Activated CD4-positive, alpha-beta memory T cell treated with anti-CD3 and anti-CD28 coated beads for 36 hours (primary cell): ENCODE measurements around the gene POU4F1. TPM values are rescaled to one million over a fixed set of nuclear protein-coding genes. Genes with fewer than 3 reads are reported as not detected.

Experiments
- CTCF ChIA-PET: fragments of 350-600 bp; sonication (Branson Sonifier 250); formaldehyde crosslinking; loops from one replicate; lab custom pipeline; 2021; ENCODE audit warnings: antibody characterized with exemption, inconsistent platforms; lab: Charles Lee
- POLR2A ChIA-PET: fragments of 350-600 bp; sonication (Branson Sonifier 250); formaldehyde crosslinking; loops from one replicate; lab custom pipeline; 2021; ENCODE audit warnings: antibody characterized with exemption; lab: Charles Lee
- DNase-seq: peaks from one replicate; pipeline ENCODE4 v3.0.0-alpha.2; 2020
- H3K27ac Mint-ChIP-seq: one replicate; pipeline ENCODE4 v1.8.0; 2021; ENCODE audit warnings: mixed read lengths
- H3K27me3 Mint-ChIP-seq: one replicate; pipeline ENCODE4 v1.8.0; 2021; ENCODE audit warnings: mixed read lengths
- H3K36me3 Mint-ChIP-seq: one replicate; pipeline ENCODE4 v1.8.0; 2021; ENCODE audit warnings: mixed read lengths
- H3K4me1 Mint-ChIP-seq: one replicate; pipeline ENCODE4 v1.8.0; 2021; ENCODE audit warnings: low read depth, mixed read lengths
- H3K4me3 Mint-ChIP-seq: one replicate; pipeline ENCODE4 v1.8.0; 2021; ENCODE audit warnings: mild to moderate bottlenecking, mixed read lengths
- H3K9me3 Mint-ChIP-seq: one replicate; pipeline ENCODE4 v1.8.0; 2021; ENCODE audit warnings: mixed read lengths
- intact Hi-C: fragments of 100-400 bp; cut with micrococcal nuclease; formaldehyde crosslinking; loops from one replicate; pipeline ENCODE4 v1.15.1; 2023
- total RNA-seq, 2 experiments: library from RNA; stranded (reverse); gene quantifications; one replicate each; pipeline ENCODE4 v1.2.3, GENCODE V29; 2021

Gene POU4F1
- total RNA-seq, 2 experiments from 2014 or later = 0.07 to 0.17 TPM

DNA sequence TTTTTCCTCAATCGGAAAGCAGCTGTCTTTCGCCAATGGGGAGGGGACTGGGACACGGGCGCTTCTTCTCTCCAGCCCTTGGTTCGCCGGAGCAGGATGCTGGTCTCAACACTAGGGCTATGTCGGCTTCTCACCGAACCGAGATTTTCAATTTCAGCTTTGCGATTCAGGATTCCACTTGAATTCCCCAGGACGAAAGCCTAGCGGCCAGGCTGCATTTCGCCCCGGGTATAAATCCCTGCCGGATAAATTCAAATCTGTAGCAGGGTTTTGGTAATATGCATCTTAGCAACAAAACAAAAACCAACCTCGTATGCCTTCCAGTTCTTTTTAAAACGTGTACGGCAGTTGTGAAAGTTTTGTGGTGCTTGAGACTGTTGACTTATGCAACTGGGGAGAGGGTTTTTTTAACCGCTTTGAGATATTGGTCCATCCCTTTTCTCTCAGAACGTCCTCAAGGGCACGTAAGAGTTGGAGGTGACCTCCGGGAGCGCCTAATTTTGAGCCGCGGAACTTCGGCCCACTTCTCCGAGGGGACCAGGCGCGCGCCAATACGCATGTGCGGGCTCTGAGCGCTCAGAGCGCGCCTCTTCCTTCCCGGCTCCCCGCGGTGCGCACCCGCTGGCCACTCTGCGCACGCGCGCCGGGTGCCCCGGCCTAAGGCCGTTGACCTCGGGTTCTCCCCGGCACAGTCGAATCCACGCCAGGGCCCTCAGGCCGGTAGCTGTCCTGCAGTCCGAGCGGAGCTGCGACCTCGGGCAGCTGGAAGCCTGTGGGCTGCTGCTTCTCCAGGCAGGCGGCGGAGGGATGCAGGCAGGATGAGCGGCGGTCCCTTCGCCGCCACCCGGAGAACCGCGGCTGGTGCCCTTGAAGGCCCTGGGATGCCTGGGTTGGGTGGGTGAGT is 7.6 kb downstream of the POU4F1 start:
- peaks cover 72% of the 10 kb centered on the region for H3K27me3 Mint-ChIP-seq
- POLR2A ChIA-PET = no interaction called here
- H3K9me3 Mint-ChIP-seq = peaks cover 2% of the 10 kb centered on the region
- intact Hi-C loops = no loop called here
- peak overlapping the region; percentile 29 for H3K4me3 Mint-ChIP-seq
- peak overlapping the region; percentile 33 for H3K27ac Mint-ChIP-seq
- peaks cover 7% of the 10 kb centered on the region for H3K4me1 Mint-ChIP-seq
- peak; percentile 29 for DNase-seq
- H3K36me3 Mint-ChIP-seq = peaks cover 12% of the 10 kb centered on the region
- CTCF ChIA-PET = no interaction called here

DNA sequence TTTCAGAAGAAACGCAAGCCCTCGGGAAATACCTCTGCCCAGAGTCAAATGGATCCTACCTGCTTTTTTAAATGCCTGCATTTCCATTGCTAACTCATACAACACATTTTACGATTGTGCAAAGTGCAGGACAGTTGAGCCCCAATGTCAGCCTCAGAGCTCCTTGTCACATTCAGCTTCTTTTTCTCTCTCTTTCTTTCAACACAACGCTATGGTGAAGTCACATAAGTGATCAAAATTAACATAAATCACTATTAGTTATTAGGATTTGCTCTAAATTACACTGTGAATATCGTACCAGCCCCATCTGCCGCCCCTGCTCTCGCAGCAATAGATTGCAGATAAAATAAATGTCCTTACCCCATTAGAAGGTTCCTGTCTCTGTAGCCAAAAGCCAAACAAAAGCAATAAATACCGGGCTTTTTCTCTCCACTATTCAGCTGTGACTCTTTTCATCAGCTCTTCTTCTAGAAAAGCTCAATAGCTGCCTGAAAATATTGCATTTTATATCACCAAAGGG is 8.8 kb downstream of the POU4F1 start:
- Mint-ChIP-seq H3K4me1 (peaks cover 2% of the 10 kb centered on the region), H3K4me3 (no peak overlapping the region), H3K27ac (no peak overlapping the region), H3K36me3 (peaks cover 10% of the 10 kb centered on the region), H3K27me3 (peaks cover 70% of the 10 kb centered on the region), H3K9me3 (peaks cover 2% of the 10 kb centered on the region)
- ChIA-PET POLR2A (no interaction called here), CTCF (no interaction called here)
- intact Hi-C loops = no loop called here
- no peak for DNase-seq

DNA sequence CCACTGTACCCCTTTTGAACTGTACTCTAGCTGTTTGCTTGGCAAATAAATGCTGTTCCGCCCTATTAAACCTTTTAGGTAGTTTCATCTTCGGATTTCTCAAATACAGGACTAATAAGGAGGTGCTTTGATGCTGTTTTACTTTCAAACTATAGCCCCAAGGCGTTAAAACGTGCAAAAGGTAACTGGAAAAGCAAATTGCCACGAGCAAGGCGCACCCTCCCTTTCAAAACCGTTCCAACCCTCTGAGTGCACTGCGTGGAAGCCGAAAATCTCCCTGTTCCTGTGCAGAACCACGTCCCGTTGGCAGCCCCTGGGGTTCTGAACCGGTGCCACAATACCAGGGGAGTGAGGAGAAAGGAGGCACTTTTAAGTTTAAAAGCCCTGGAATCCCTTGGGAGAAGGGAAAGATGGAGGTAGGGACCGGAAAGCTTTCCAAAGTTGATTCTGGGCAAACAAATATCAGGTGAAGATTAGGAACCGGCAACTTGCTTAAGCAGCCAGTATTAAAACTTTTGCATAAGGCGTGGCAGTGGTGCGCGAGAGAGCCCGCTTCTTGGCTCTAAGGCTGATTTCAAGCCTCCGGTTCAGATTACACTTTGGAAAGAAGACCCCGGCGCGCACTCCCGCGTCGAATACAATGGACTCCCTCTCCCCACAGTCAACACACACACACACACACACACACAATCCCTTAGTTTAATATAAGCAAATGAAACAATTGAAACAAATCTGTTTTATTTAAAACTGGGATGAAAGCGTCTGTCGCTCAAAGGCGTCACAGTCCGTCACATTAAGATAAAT is 9.5 kb downstream of the POU4F1 start:
- POLR2A ChIA-PET = no interaction called here
- DNase-seq = no peak
- intact Hi-C loops = loop anchor here (2.0 kb wide), 1 partner anchor 15 kb away; no protein-coding TSS in a partner anchor
- no peak overlapping the region for H3K27ac Mint-ChIP-seq
- CTCF ChIA-PET = no interaction called here
- H3K27me3 Mint-ChIP-seq = peaks cover 70% of the 10 kb centered on the region
- H3K4me1 Mint-ChIP-seq = peaks cover 2% of the 10 kb centered on the region
- no peak overlapping the region for H3K4me3 Mint-ChIP-seq
- peaks cover 10% of the 10 kb centered on the region for H3K36me3 Mint-ChIP-seq
- H3K9me3 Mint-ChIP-seq = peaks cover 2% of the 10 kb centered on the region

DNA sequence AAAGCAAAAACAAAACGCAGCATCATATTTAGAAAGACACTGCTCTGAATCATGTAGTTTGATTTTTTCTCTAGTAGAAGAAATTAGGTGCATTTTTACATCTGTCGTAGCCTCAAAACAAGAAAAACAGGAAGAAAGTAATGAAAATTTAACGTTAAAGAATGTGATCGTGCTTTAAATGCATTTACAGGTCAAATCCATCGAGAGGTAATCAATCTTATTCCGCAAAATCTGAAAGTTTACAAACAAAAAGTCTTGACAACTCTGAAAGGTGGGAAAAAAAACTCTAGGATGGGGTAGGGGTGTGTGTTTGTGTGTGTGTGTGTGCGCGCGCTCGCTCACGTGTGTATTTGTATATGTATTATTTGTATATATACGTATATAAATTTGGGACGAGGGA is 10.2 kb downstream of the POU4F1 start:
- POLR2A ChIA-PET = no interaction called here
- H3K27ac Mint-ChIP-seq = no peak overlapping the region
- CTCF ChIA-PET = no interaction called here
- peaks cover 10% of the 10 kb centered on the region for H3K36me3 Mint-ChIP-seq
- peaks cover 2% of the 10 kb centered on the region for H3K9me3 Mint-ChIP-seq
- no peak for DNase-seq
- peaks cover 73% of the 10 kb centered on the region for H3K27me3 Mint-ChIP-seq
- intact Hi-C loops = loop anchor here (2.0 kb wide), 1 partner anchor 16 kb away; no protein-coding TSS in a partner anchor
- H3K4me3 Mint-ChIP-seq = no peak overlapping the region
- H3K4me1 Mint-ChIP-seq = peaks cover 2% of the 10 kb centered on the region

DNA sequence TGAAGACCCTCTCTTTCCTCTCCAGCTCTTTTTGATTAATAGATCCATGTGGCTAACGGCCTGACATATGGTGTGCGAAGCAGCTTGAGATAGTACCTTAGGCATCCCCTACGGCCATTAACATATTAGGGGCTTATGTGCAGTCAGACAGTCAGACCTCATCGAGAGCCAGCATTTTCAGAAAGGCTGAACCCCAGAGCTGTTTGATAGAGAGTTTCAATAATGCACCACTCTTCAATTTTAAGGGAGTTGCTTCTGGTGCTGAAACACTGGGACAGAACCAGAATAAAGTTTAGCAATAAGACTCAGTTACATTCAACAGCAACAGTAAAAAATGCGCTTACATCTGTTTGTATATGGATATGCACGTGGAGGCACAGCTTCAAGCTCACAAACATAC is 10.8 kb downstream of the POU4F1 start:
- peaks cover 9% of the 10 kb centered on the region for H3K36me3 Mint-ChIP-seq
- peaks cover 2% of the 10 kb centered on the region for H3K4me1 Mint-ChIP-seq
- peaks cover 72% of the 10 kb centered on the region for H3K27me3 Mint-ChIP-seq
- H3K4me3 Mint-ChIP-seq = no peak overlapping the region
- no peak for DNase-seq
- CTCF ChIA-PET = interaction anchor here (0.6 kb wide), 1 partner anchor 454 kb away, joined by 3 read pairs; no protein-coding TSS in a partner anchor
- no peak overlapping the region for H3K27ac Mint-ChIP-seq
- H3K9me3 Mint-ChIP-seq = peaks cover 2% of the 10 kb centered on the region
- intact Hi-C loops = loop anchor here (2.0 kb wide), 1 partner anchor 16 kb away; no protein-coding TSS in a partner anchor
- POLR2A ChIA-PET = no interaction called here

DNA sequence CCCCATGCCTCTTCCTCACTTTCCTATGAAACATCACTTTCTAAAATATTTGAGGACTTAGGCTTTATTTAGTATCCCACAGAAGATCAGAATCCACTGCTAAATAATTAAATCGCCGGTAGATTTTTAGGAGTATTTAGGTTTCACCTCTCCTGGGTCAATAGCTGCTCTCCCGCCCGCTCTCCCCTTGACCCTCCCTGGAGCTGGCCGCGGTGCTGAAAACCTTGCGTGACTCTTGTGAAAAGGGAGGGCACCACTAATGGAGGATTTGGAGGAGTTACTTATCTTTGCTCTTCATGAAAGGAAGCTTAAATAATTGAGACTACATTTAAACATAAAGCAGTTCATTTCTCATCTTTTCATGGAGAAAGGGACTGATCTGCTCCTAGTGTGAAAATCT is 14.1 kb downstream of the POU4F1 start:
- POLR2A ChIA-PET = no interaction called here
- no peak for DNase-seq

DNA sequence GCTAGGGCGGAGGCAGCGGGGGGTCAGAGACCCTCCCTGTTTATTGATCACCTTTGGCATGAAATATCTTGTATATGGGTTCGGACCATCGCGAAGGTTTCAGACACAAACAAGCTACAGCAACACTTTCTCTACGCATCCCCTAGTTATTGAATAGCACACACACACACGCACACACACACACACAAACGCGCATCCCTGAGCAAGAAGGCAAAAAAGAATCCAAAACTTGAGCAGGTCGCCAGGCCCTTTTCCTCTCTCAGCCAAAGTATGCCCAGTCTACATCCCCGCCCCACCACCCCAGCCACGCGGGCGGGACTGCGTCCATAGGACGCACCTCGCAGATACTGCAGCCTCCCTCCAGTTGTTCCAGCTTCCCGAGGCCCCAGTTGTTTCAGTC is 16.0 kb downstream of the POU4F1 start:
- DNase-seq = no peak
- POLR2A ChIA-PET = no interaction called here
- Mint-ChIP-seq H3K27me3 (peaks cover 54% of the 10 kb centered on the region), H3K36me3 (peaks cover 5% of the 10 kb centered on the region), H3K9me3 (no peaks in the 10 kb centered on the region), H3K4me3 (no peak overlapping the region), H3K27ac (no peak overlapping the region), H3K4me1 (peaks cover 3% of the 10 kb centered on the region)
- CTCF ChIA-PET = no interaction called here
- intact Hi-C loops = no loop called here

More for the DNA sequence above, 14.1 kb downstream of the POU4F1 start:
- Mint-ChIP-seq H3K9me3 (no peaks in the 10 kb centered on the region), H3K36me3 (peaks cover 5% of the 10 kb centered on the region), H3K27ac (no peak overlapping the region), H3K27me3 (peaks cover 65% of the 10 kb centered on the region), H3K4me1 (peaks cover 3% of the 10 kb centered on the region), H3K4me3 (no peak overlapping the region)
- intact Hi-C loops = no loop called here
- CTCF ChIA-PET = no interaction called here

DNA sequence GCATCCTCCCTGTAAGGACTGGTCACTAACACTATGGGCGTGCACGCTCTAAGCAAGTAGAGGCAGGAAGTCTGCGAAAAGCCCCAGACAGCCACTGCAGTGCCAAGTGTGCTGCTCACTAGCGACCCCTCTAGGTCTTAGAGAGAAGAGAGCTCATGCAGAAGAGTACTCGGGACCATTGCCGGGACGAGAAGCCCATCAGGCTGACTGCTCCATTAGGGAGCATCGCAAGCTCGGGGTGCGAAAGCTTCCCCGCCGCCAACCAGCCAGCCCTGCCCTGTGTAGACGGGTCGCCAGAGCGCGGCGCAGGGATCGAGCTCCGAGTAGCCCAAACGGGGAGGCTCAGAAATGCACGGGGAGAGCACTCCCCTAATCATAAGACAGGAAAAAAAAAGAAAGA is 16.6 kb downstream of the POU4F1 start:
- H3K4me1 Mint-ChIP-seq = peaks cover 3% of the 10 kb centered on the region
- POLR2A ChIA-PET = no interaction called here
- H3K4me3 Mint-ChIP-seq = no peak overlapping the region
- H3K36me3 Mint-ChIP-seq = peaks cover 5% of the 10 kb centered on the region
- intact Hi-C loops = no loop called here
- CTCF ChIA-PET = no interaction called here
- no peak for DNase-seq
- H3K9me3 Mint-ChIP-seq = no peaks in the 10 kb centered on the region
- H3K27me3 Mint-ChIP-seq = peaks cover 53% of the 10 kb centered on the region
- no peak overlapping the region for H3K27ac Mint-ChIP-seq

DNA sequence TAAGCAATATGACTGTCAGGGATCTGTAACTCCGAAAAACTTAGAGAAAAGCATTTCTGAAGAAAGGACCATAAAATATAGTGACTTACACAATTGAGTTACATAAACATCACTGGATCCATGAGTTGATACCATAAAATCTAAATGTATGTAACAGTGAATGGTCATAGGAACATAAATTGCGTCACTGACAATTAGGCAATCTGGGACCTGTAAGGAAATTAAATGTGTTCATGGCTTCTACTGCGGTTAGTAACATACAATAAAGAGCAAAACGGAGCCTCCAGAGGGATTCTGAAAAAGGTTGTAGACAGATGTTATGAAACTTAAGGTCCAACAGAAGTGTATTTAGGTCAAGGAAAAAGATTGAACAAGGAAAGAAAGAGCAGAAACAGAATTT is 27.1 kb downstream of the POU4F1 start:
- H3K9me3 Mint-ChIP-seq = no peaks in the 10 kb centered on the region
- CTCF ChIA-PET = no interaction called here
- H3K4me1 Mint-ChIP-seq = no peaks in the 10 kb centered on the region
- H3K36me3 Mint-ChIP-seq = no peaks in the 10 kb centered on the region
- peaks cover 27% of the 10 kb centered on the region for H3K27me3 Mint-ChIP-seq
- POLR2A ChIA-PET = no interaction called here
- no peak overlapping the region for H3K4me3 Mint-ChIP-seq
- intact Hi-C loops = no loop called here
- DNase-seq = no peak
- H3K27ac Mint-ChIP-seq = no peak overlapping the region

DNA sequence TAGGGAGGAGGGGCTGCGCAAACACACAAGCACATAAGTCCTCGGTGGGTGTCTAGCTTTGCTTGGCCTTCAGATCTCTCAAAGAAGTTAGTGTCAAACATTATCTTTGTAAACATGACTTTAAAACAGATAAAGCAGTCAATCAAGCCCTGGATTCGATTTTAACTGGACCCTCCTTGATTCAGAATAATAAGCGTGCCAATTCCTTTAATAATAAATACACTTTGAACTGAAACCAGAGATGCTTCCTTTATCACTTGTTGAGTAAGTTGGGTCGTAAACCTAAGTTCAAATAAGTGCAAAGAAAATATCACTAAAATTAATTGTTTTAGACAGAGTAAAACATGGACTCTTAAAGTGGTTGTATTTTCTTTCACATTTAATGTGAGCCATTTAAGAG is 30.9 kb downstream of the POU4F1 start:
- H3K27ac Mint-ChIP-seq = no peak overlapping the region
- CTCF ChIA-PET = interaction anchor here (0.6 to 1.2 kb wide), 2 partner anchors 451 to 651 kb away, joined by 3 read pairs; no protein-coding TSS in a partner anchor
- POLR2A ChIA-PET = no interaction called here
- no peaks in the 10 kb centered on the region for H3K9me3 Mint-ChIP-seq
- no peaks in the 10 kb centered on the region for H3K36me3 Mint-ChIP-seq
- peaks cover 14% of the 10 kb centered on the region for H3K27me3 Mint-ChIP-seq
- H3K4me1 Mint-ChIP-seq = no peaks in the 10 kb centered on the region
- intact Hi-C loops = no loop called here
- DNase-seq = no peak
- no peak overlapping the region for H3K4me3 Mint-ChIP-seq

DNA sequence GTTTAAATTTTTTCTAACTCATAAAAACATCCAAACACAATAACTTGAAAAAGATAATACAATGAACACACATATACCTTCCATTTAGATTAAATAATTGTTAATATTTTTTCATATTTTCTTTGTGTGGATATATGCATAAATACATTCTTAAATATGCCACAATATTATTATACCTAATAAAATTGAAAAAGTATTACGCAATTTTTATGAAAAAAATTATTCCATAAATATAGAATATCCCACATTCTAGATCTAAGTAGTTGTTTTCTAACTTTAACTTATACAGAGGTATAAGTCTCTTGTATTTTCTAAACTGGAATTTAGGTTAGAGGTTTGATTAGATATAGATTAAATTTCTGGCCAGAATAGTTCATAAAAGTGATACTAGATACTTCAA is 34.3 kb downstream of the POU4F1 start:
- Mint-ChIP-seq H3K4me3 (no peak overlapping the region), H3K27me3 (peaks cover 12% of the 10 kb centered on the region), H3K4me1 (no peaks in the 10 kb centered on the region), H3K36me3 (no peaks in the 10 kb centered on the region), H3K27ac (no peak overlapping the region), H3K9me3 (no peaks in the 10 kb centered on the region)
- DNase-seq = no peak
- intact Hi-C loops = no loop called here
- POLR2A ChIA-PET = no interaction called here
- CTCF ChIA-PET = no interaction called here

DNA sequence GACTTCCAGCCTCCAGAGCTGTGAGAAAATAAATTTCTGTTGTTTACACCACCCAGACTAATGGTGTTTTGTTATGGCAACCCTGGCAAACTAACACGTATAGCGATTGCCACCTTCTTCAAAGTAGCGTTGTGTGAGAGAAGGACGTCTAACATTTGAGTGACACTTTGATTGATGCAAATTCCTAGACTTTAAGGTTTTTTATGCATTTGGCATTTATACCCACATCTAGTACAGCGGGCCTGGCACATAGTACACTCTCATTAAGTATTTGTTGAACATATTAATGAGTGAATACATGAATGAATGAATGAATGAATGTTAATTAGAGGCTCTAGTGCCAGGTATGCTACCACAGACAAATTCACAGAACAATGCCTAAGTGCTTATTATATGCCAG is 36.7 kb downstream of the POU4F1 start:
- DNase-seq = no peak
- CTCF ChIA-PET = no interaction called here
- Mint-ChIP-seq H3K36me3 (no peaks in the 10 kb centered on the region), H3K4me3 (no peak overlapping the region), H3K4me1 (no peaks in the 10 kb centered on the region), H3K27ac (no peak overlapping the region), H3K27me3 (peaks cover 9% of the 10 kb centered on the region), H3K9me3 (no peaks in the 10 kb centered on the region)
- intact Hi-C loops = no loop called here
- POLR2A ChIA-PET = no interaction called here
